HepG2 (cell line): ENCODE data around the gene CPT1C. TPM values are rescaled to one million over a fixed set of nuclear protein-coding genes. Genes with fewer than 3 reads are reported as not detected.

Experiments used
- BRCA1 ChIP-seq: sonication (generic); formaldehyde crosslinking; IDR thresholded peaks from 2 replicates; pipeline ENCODE4 v1.4.0; 2020; ENCODE audit warnings: missing genetic modification reagents
- CEBPZ ChIP-seq: IDR thresholded peaks from 2 replicates; pipeline ENCODE4 v1.6.1; 2012; ENCODE audit warnings: low read length, improper control_type of control experiment
- ERF ChIP-seq: IDR thresholded peaks from 2 replicates; pipeline ENCODE4 v1.6.1; 2018; ENCODE audit warnings: missing biosample characterization, missing genetic modification reagents
- GFI1 ChIP-seq: sonication (generic); formaldehyde crosslinking; IDR thresholded peaks from 2 replicates; pipeline ENCODE4 v1.5.0; 2020; ENCODE audit warnings: missing genetic modification reagents, mild to moderate bottlenecking, borderline replicate concordance
- JUN ChIP-seq: sonication (generic); formaldehyde crosslinking; IDR thresholded peaks from 2 replicates; pipeline ENCODE4 v1.4.0; 2020; ENCODE audit warnings: mild to moderate bottlenecking, missing genetic modification reagents
- KDM5B ChIP-seq: sonication (generic); formaldehyde crosslinking; IDR thresholded peaks from 2 replicates; pipeline ENCODE4 v1.4.0; 2020; ENCODE audit warnings: missing genetic modification reagents, mild to moderate bottlenecking, borderline replicate concordance
- KLF12 ChIP-seq: sonication (generic); formaldehyde crosslinking; IDR thresholded peaks from 2 replicates; pipeline ENCODE4 v1.4.0; 2020; ENCODE audit warnings: missing genetic modification reagents, borderline replicate concordance
- KLF6 ChIP-seq: IDR thresholded peaks from 2 replicates; pipeline ENCODE4 v1.8.0; 2016; ENCODE audit warnings: missing biosample characterization, missing genetic modification reagents
- MNT ChIP-seq: fragments of 450-650 bp; IDR thresholded peaks from 2 replicates; pipeline ENCODE4 v1.6.1; 2016
- NPAS2 ChIP-seq: sonication (generic); formaldehyde crosslinking; IDR thresholded peaks from 2 replicates; pipeline ENCODE4 v1.8.0; 2022; ENCODE audit warnings: mild to moderate bottlenecking, missing genetic modification reagents, borderline replicate concordance
- NR2F1 ChIP-seq, 2 experiments: fragments of 450-650 bp in 1 of 2; formaldehyde crosslinking in 1 of 2; IDR thresholded peaks; 2 replicates each; pipeline versions ENCODE4 v1.5.0 to v1.6.1; 2016 to 2020; ENCODE audit warnings: mild to moderate bottlenecking in 1 of 2, missing compliant biosample characterization in 1 of 2, missing genetic modification reagents in 1 of 2, moderate library complexity in 1 of 2
- NR2F2 ChIP-seq: IDR thresholded peaks from 2 replicates; pipeline ENCODE4 v1.6.1; 2012; ENCODE audit warnings: low read depth, inconsistent platforms, borderline replicate concordance
- TMF1 ChIP-seq: sonication (generic); formaldehyde crosslinking; IDR thresholded peaks from 2 replicates; pipeline ENCODE4 v1.8.1; 2022; ENCODE audit warnings: low read depth, missing genetic modification reagents
- ZNF737 ChIP-seq: sonication (generic); formaldehyde crosslinking; IDR thresholded peaks from 2 replicates; pipeline ENCODE4 v1.5.0; 2020; ENCODE audit warnings: missing genetic modification reagents, mild to moderate bottlenecking, borderline replicate concordance
- ZNF850 ChIP-seq: sonication (generic); formaldehyde crosslinking; conservative IDR thresholded peaks from 2 replicates; pipeline ENCODE4 v1.9.0; 2021; ENCODE audit warnings: mild to moderate bottlenecking, missing genetic modification reagents
- ZSCAN30 ChIP-seq: sonication (generic); formaldehyde crosslinking; IDR thresholded peaks from 2 replicates; pipeline ENCODE4 v1.5.0; 2020; ENCODE audit warnings: mild to moderate bottlenecking, missing genetic modification reagents
- polyA plus RNA-seq, 8 experiments: library from polyadenylated mRNA; depleted of rRNA in 3 of 8; stranded (reverse) in 7 of 8; unstranded in 1 of 8; fragments of >200 nt; fragmentation: Illumina TruSeq in 4 of 8; extraction: Trizol in 4 of 8; gene quantifications; 2 replicates each; pipeline versions ENCODE4 v1.2.1 to v1.2.3, GENCODE V29; 2011 to 2016; ENCODE audit warnings: low read depth in 4 of 8, missing spikeins in 1 of 8, mixed read lengths in 1 of 8; ENCODE audit not compliant: insufficient read depth in 1 of 8
- total RNA-seq, 5 experiments: library from RNA; depleted of rRNA; stranded (reverse); fragments of >200 nt; fragmentation: Illumina TruSeq; extraction: Trizol; gene quantifications; 2 replicates each; pipeline ENCODE4 v1.2.3, GENCODE V29; 2016; ENCODE audit warnings: low read depth in 1 of 5
- TF ChIP-seq, protein P1 (sequence below): sonication (generic); formaldehyde crosslinking; conservative IDR thresholded peaks from 2 replicates; pipeline ENCODE4 v1.4.0; 2020; ENCODE audit warnings: mild to moderate bottlenecking, missing genetic modification reagents, moderate library complexity
- TF ChIP-seq, protein P2 (sequence below): sonication (generic); formaldehyde crosslinking; IDR thresholded peaks from 2 replicates; pipeline ENCODE4 v1.9.0; 2022; ENCODE audit warnings: low read depth, missing genetic modification reagents

The CPT1C gene
- total and polyA plus RNA-seq, 2 of the 13 experiments (the other 11 are each of a cell fraction or from before 2014, with no cell fraction given): 0.18 TPM; not detected in 1

GRCh38 chr19:49672131-49672919, 18.6 kb upstream of the CPT1C start (continued):
- TF ChIP-seq ZNF850: no peak
- no peak for TF ChIP-seq JUN
- TF ChIP-seq, protein P1, sequence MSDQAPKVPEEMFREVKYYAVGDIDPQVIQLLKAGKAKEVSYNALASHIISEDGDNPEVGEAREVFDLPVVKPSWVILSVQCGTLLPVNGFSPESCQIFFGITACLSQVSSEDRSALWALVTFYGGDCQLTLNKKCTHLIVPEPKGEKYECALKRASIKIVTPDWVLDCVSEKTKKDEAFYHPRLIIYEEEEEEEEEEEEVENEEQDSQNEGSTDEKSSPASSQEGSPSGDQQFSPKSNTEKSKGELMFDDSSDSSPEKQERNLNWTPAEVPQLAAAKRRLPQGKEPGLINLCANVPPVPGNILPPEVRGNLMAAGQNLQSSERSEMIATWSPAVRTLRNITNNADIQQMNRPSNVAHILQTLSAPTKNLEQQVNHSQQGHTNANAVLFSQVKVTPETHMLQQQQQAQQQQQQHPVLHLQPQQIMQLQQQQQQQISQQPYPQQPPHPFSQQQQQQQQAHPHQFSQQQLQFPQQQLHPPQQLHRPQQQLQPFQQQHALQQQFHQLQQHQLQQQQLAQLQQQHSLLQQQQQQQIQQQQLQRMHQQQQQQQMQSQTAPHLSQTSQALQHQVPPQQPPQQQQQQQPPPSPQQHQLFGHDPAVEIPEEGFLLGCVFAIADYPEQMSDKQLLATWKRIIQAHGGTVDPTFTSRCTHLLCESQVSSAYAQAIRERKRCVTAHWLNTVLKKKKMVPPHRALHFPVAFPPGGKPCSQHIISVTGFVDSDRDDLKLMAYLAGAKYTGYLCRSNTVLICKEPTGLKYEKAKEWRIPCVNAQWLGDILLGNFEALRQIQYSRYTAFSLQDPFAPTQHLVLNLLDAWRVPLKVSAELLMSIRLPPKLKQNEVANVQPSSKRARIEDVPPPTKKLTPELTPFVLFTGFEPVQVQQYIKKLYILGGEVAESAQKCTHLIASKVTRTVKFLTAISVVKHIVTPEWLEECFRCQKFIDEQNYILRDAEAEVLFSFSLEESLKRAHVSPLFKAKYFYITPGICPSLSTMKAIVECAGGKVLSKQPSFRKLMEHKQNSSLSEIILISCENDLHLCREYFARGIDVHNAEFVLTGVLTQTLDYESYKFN (CRISPR knock-in tag): peak; percentile 78
- no peak for TF ChIP-seq MNT
- TF ChIP-seq NPAS2 (CRISPR knock-in tag): no peak
- TF ChIP-seq CEBPZ: no peak
- no peak for TF ChIP-seq TMF1 (CRISPR knock-in tag)
- 0 out of 2 replicates have a peak, but pooled peaks have one; percentile 36 for TF ChIP-seq ZSCAN30 (CRISPR knock-in tag)
- no peak for TF ChIP-seq NR2F1 (CRISPR knock-in tag; IDR thresholded peaks at IDR 0.05)
- TF ChIP-seq GFI1 (CRISPR knock-in tag): peak; percentile 92
- peak; percentile 34; the same call in 1 of the 2 replicates for TF ChIP-seq KDM5B
- TF ChIP-seq, protein P2, sequence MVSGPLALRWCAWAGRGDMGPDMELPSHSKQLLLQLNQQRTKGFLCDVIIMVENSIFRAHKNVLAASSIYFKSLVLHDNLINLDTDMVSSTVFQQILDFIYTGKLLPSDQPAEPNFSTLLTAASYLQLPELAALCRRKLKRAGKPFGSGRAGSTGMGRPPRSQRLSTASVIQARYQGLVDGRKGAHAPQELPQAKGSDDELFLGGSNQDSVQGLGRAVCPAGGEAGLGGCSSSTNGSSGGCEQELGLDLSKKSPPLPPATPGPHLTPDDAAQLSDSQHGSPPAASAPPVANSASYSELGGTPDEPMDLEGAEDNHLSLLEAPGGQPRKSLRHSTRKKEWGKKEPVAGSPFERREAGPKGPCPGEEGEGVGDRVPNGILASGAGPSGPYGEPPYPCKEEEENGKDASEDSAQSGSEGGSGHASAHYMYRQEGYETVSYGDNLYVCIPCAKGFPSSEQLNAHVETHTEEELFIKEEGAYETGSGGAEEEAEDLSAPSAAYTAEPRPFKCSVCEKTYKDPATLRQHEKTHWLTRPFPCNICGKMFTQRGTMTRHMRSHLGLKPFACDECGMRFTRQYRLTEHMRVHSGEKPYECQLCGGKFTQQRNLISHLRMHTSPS (CRISPR knock-in tag): 0 out of 2 replicates have a peak, but pooled peaks have one; percentile 46
- peak; percentile 73; the same call in 1 of the 2 replicates for TF ChIP-seq ERF (CRISPR knock-in tag)
- TF ChIP-seq ZNF737 (CRISPR knock-in tag): no peak
- TF ChIP-seq BRCA1 (CRISPR knock-in tag): no peak
- TF ChIP-seq KLF6 (CRISPR knock-in tag): 0 out of 2 replicates have a peak, but pooled peaks have one; percentile 38
- no peak for TF ChIP-seq KLF12 (CRISPR knock-in tag)
- no peak for TF ChIP-seq NR2F2
